Lower leg skin (tissue), 4 donors: ENCODE measurements around the gene LRP6. TPM values are rescaled to one million over a fixed set of nuclear protein-coding genes. Genes with fewer than 3 reads are reported as not detected.

Experiments
- DNase-seq, 2 donors: peaks; one replicate each; pipeline ENCODE4 v3.0.0-alpha.2; 2019; ENCODE audit warnings: low spot score in 2 of 2
- H3K4me3 ChIP-seq: fragments of 200-600 bp; sonication (generic); 2 replicates; pipeline ENCODE4 v1.5.1; 2017; ENCODE audit warnings: mild to moderate bottlenecking, low read depth; ENCODE audit not compliant: poor library complexity, severe bottlenecking
- POLR2A ChIP-seq, 2 donors: fragments of 450-650 bp; IDR thresholded peaks; one replicate each; pipeline ENCODE4 v1.6.1; 2016 to 2017; ENCODE audit warnings: antibody characterized with exemption in 2 of 2, mild to moderate bottlenecking in 1 of 2, moderate library complexity in 1 of 2
- WGBS, 2 donors: methylation state at CpG; one replicate each; pipeline ENCODE4 v1.1.5; 2018; 5-methylcytosine and 5-hydroxymethylcytosine counted together
- intact Hi-C: fragments of 100-400 bp; cut with DNase I; formaldehyde crosslinking; loops from one replicate; pipeline ENCODE4 v1.15.0; 2023; ENCODE audit warnings: low total_unique reads
- total RNA-seq, 4 donors: library from RNA; depleted of rRNA; stranded (reverse); fragments of >200 nt; gene quantifications; one replicate each; pipeline ENCODE4 v1.1.0, GENCODE V29; 2016
- TF ChIP-seq, protein P1 (sequence below), 3 donors: fragments of 450-650 bp; IDR thresholded peaks; one replicate each; pipeline ENCODE4 v1.5.1; 2016; ENCODE audit warnings: antibody characterized with exemption in 3 of 3, mild to moderate bottlenecking in 3 of 3, moderate library complexity in 2 of 3

LRP6 gene
- total RNA-seq, 4 donors from 2014 or later, result 19.6 to 37.3 (median 26.1) TPM

- 74 to 80% methylated on average over 3 of the region's 3 CpGs for WGBS, 2 donors
- TF ChIP-seq, protein P1, sequence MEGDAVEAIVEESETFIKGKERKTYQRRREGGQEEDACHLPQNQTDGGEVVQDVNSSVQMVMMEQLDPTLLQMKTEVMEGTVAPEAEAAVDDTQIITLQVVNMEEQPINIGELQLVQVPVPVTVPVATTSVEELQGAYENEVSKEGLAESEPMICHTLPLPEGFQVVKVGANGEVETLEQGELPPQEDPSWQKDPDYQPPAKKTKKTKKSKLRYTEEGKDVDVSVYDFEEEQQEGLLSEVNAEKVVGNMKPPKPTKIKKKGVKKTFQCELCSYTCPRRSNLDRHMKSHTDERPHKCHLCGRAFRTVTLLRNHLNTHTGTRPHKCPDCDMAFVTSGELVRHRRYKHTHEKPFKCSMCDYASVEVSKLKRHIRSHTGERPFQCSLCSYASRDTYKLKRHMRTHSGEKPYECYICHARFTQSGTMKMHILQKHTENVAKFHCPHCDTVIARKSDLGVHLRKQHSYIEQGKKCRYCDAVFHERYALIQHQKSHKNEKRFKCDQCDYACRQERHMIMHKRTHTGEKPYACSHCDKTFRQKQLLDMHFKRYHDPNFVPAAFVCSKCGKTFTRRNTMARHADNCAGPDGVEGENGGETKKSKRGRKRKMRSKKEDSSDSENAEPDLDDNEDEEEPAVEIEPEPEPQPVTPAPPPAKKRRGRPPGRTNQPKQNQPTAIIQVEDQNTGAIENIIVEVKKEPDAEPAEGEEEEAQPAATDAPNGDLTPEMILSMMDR (IDR thresholded peaks at IDR 0.05), result no peak
- no peak for TF ChIP-seq POLR2A (IDR thresholded peaks at IDR 0.05)
- H3K4me3 ChIP-seq, result no peak overlapping the region
- intact Hi-C loops, result no loop called here
- no peak for DNase-seq
Measured at GRCh38 chr12:12098691-12099015, 168.2 kb downstream of the LRP6 start.

DNA sequence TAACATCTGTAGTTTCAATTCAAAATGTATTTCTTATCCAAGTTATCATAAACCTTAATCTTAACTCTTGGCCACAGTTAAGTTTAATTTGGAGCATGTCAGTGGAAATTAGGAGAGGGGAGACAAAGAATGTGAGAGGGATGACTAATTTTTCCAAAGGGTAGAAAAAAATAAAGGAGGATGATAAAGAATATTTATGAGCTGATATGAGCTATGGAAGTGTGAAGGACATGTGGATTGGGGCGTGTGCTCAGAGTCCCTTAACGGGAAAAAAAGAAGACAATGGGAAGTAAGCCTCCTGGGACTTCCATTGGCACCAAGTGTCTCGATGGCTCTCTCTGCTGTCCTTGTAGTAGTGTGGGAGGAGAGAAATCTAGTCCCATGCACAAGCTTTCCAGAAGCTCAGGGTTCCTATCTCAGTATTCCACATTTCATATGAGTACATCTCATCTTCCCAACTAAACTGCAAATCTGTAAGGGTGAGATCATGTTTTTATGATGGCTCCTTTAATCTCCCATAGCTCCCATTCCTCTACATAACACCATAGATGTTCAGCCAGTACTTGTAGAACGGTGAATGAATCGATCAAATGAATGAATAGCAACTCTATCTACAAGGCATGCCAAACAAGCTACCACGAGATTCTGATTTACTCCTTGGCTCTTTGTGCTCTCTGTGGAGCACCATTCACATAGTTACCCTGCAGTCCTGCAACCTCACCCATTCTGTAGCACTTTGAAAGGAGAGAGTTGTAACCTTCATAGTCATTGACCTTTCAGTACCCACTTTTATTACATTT lies 168.8 kb downstream of the LRP6 start:
- WGBS, 2 donors, result 60 to 63% methylated on average over 6 of the region's 6 CpGs
- no peak for DNase-seq

GRCh38 chr12:12095021-12095420 lies 171.8 kb downstream of the LRP6 start:
- no peak for DNase-seq
- WGBS, 2 donors, result 79 to 84% methylated on average over 3 of the region's 3 CpGs
- H3K4me3 ChIP-seq, result no peak overlapping the region
- no peak for TF ChIP-seq POLR2A (IDR thresholded peaks at IDR 0.05)
- TF ChIP-seq, protein P1 (IDR thresholded peaks at IDR 0.05), result no peak
- intact Hi-C loops, result no loop called here

More for the DNA sequence above, 168.8 kb downstream of the LRP6 start:
- TF ChIP-seq, protein P1 (IDR thresholded peaks at IDR 0.05), result no peak
- no peak for TF ChIP-seq POLR2A (IDR thresholded peaks at IDR 0.05)
- H3K4me3 ChIP-seq, result no peak overlapping the region
- intact Hi-C loops, result no loop called here

- no peak for DNase-seq
- TF ChIP-seq, protein P1 (IDR thresholded peaks at IDR 0.05), result no peak
- TF ChIP-seq POLR2A (IDR thresholded peaks at IDR 0.05), result no peak
- WGBS, 2 donors, result 85 to 98% methylated on average over 4 of the region's 4 CpGs
- intact Hi-C loops, result no loop called here
- H3K4me3 ChIP-seq, result no peak overlapping the region
Measured at GRCh38 chr12:12094481-12094880, 172.4 kb downstream of the LRP6 start.

GRCh38 chr12:12091977-12092663 lies 174.7 kb downstream of the LRP6 start:
- no peak for DNase-seq
- no peak overlapping the region for H3K4me3 ChIP-seq
- TF ChIP-seq POLR2A (IDR thresholded peaks at IDR 0.05), result no peak
- TF ChIP-seq, protein P1 (IDR thresholded peaks at IDR 0.05), result no peak
- 55 to 65% methylated on average over 14 of the region's 14 CpGs for WGBS, 2 donors
- intact Hi-C loops, result no loop called here
